Gastrocnemius medialis (tissue), 4 donors: ENCODE measurements around the gene FGFRL1. TPM values are rescaled to one million over a fixed set of nuclear protein-coding genes. Genes with fewer than 3 reads are reported as not detected.

Experiments
- ATAC-seq, 2 donors: fragments of 150-250 bp; one replicate each; pipeline ENCODE4 v1.9.1; 2016
- DNase-seq, 2 donors: peaks; one replicate each; pipeline ENCODE4 v3.0.0-alpha.2; 2019
- H3K27ac ChIP-seq, 4 donors: fragments of 200-600 bp; sonication (generic); 1 replicate in 1 of 4; 2 replicates in 3 of 4; pipeline ENCODE4 v1.5.1; 2016 to 2018; ENCODE audit warnings: mild to moderate bottlenecking in 2 of 4, moderate library complexity in 1 of 4
- H3K27me3 ChIP-seq, 3 donors: fragments of 200-600 bp; sonication (generic) in 2 of 3; 1 replicate in 1 of 3; 2 replicates in 2 of 3; pipeline versions ENCODE4 v1.5.1 to v1.6.0; 2016 to 2019; ENCODE audit warnings: mild to moderate bottlenecking in 1 of 3, moderate library complexity in 1 of 3
- H3K36me3 ChIP-seq, 2 donors: fragments of 200-600 bp; sonication (generic) in 1 of 2; one replicate each; pipeline ENCODE4 v1.5.1; 2017 to 2018
- H3K4me1 ChIP-seq, 2 donors: fragments of 200-600 bp; sonication (generic) in 1 of 2; one replicate each; pipeline ENCODE4 v1.5.1; 2016 to 2017; ENCODE audit warnings: mild to moderate bottlenecking in 2 of 2
- H3K4me3 ChIP-seq, 4 donors: fragments of 200-600 bp; sonication (generic) in 3 of 4; 1 replicate in 1 of 4; 2 replicates in 3 of 4; pipeline ENCODE4 v1.5.1; 2016 to 2019; ENCODE audit warnings: mild to moderate bottlenecking in 2 of 4
- H3K9me3 ChIP-seq, 3 donors: fragments of 200-600 bp; sonication (generic) in 2 of 3; 1 replicate in 1 of 3; 2 replicates in 2 of 3; pipeline ENCODE4 v1.5.1; 2016 to 2019
- POLR2A ChIP-seq, 2 donors: fragments of 450-650 bp; IDR thresholded peaks; one replicate each; pipeline ENCODE4 v1.6.1; 2017; ENCODE audit warnings: antibody characterized with exemption in 2 of 2, mild to moderate bottlenecking in 2 of 2, moderate library complexity in 2 of 2
- in situ Hi-C, 4 donors: fragments of 200-750 bp; cut with MboI; loops; one replicate each; pipeline versions ENCODE4 v1.15.0 to v1.8.0; 2017; ENCODE audit warnings: low sequenced_read_pairs in 4 of 4
- intact Hi-C: fragments of 100-400 bp; cut with DNase I; formaldehyde crosslinking; loops from one replicate; pipeline ENCODE4 v1.15.1; 2023; ENCODE audit warnings: low total_unique reads
- total RNA-seq, 4 donors: library from RNA; depleted of rRNA; stranded (reverse); fragments of >200 nt; gene quantifications; one replicate each; pipeline versions ENCODE4 v1.1.0 to v1.2.3, GENCODE V29; 2016
- TF ChIP-seq, protein P1 (sequence below), 5 experiments: fragments of 450-650 bp in 3 of 5; fragments of 200-600 bp in 2 of 5; sonication (generic) in 2 of 5; IDR thresholded peaks in 4 of 5; conservative IDR thresholded peaks in 1 of 5; 1 replicate in 4 of 5; 2 replicates in 1 of 5; pipeline ENCODE4 v1.5.1; 2016 to 2019; ENCODE audit warnings: antibody characterized with exemption in 5 of 5, mild to moderate bottlenecking in 3 of 5, moderate library complexity in 3 of 5

The FGFRL1 gene
- total RNA-seq, 4 donors from 2014 or later: 10.4 to 32.4 (median 15.2) TPM

DNA sequence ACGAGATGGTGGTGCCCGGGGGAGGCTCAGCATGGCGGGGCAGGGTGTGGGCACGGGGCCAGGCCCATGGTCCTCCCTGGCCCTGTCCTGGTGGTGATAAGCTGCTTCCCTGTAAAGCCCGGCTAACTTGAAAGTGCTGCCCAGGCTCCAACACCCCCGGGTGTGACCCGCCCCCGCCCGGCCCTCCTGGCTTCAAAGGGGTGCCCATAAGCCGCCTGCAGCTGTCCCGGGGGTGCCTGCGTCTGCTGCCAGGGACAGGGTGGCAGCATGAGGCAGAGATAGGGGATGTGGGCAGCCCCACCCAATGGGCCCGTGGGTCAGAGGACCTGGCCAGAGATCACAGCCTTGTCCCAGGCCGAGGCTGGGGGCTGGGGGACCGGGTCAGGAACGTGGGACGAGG lies 18.1 kb downstream of the FGFRL1 start:
- Histone ChIP-seq H3K4me1 (peaks cover 0 to 11% of the 10 kb centered on the region in 2 donors), H3K4me3 (no peak overlapping the region), H3K27ac (no peak overlapping the region), H3K27me3 (peaks cover 32 to 57% (median 38%) of the 10 kb centered on the region in 3 donors), H3K9me3 (no peaks in the 10 kb centered on the region), H3K36me3 (peaks cover 0 to 9% of the 10 kb centered on the region in 2 donors)
- in situ Hi-C loops: no loop called here
- ATAC-seq (no peak), DNase-seq (no peak)
- TF ChIP-seq, protein P1, sequence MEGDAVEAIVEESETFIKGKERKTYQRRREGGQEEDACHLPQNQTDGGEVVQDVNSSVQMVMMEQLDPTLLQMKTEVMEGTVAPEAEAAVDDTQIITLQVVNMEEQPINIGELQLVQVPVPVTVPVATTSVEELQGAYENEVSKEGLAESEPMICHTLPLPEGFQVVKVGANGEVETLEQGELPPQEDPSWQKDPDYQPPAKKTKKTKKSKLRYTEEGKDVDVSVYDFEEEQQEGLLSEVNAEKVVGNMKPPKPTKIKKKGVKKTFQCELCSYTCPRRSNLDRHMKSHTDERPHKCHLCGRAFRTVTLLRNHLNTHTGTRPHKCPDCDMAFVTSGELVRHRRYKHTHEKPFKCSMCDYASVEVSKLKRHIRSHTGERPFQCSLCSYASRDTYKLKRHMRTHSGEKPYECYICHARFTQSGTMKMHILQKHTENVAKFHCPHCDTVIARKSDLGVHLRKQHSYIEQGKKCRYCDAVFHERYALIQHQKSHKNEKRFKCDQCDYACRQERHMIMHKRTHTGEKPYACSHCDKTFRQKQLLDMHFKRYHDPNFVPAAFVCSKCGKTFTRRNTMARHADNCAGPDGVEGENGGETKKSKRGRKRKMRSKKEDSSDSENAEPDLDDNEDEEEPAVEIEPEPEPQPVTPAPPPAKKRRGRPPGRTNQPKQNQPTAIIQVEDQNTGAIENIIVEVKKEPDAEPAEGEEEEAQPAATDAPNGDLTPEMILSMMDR (IDR thresholded peaks at IDR 0.05 in 4 of 5, conservative IDR thresholded peaks at IDR 0.05 in 1 of 5): no peak
- TF ChIP-seq POLR2A (IDR thresholded peaks at IDR 0.05): no peak
- intact Hi-C loops: no loop called here

GRCh38 chr4:1030031-1030430 lies 18.6 kb downstream of the FGFRL1 start:
- peaks cover 0 to 9% of the 10 kb centered on the region in 2 donors for H3K36me3 ChIP-seq
- H3K4me3 ChIP-seq: no peak overlapping the region
- TF ChIP-seq, protein P1 (IDR thresholded peaks at IDR 0.05 in 4 of 5, conservative IDR thresholded peaks at IDR 0.05 in 1 of 5): no peak
- TF ChIP-seq POLR2A (IDR thresholded peaks at IDR 0.05): no peak
- in situ Hi-C loops: no loop called here
- H3K4me1 ChIP-seq: peaks cover 0 to 11% of the 10 kb centered on the region in 2 donors
- H3K27ac ChIP-seq: no peak overlapping the region
- no peaks in the 10 kb centered on the region for H3K9me3 ChIP-seq
- ATAC-seq (no peak), DNase-seq (no peak)
- H3K27me3 ChIP-seq: peaks cover 36 to 59% (median 43%) of the 10 kb centered on the region in 3 donors
- intact Hi-C loops: no loop called here

GRCh38 chr4:1030559-1030958 lies 19.1 kb downstream of the FGFRL1 start:
- ATAC-seq (no peak), DNase-seq (no peak)
- in situ Hi-C loops: no loop called here
- Histone ChIP-seq H3K36me3 (peaks cover 0 to 5% of the 10 kb centered on the region in 2 donors), H3K4me3 (no peak overlapping the region), H3K4me1 (peaks cover 0 to 11% of the 10 kb centered on the region in 2 donors), H3K9me3 (no peaks in the 10 kb centered on the region), H3K27ac (no peak overlapping the region), H3K27me3 (peaks cover 38 to 64% (median 47%) of the 10 kb centered on the region in 3 donors)
- TF ChIP-seq POLR2A (IDR thresholded peaks at IDR 0.05): no peak
- TF ChIP-seq, protein P1 (IDR thresholded peaks at IDR 0.05 in 4 of 5, conservative IDR thresholded peaks at IDR 0.05 in 1 of 5): no peak
- intact Hi-C loops: no loop called here

- DNase-seq (no peak), ATAC-seq (no peak)
- no peaks in the 10 kb centered on the region for H3K36me3 ChIP-seq
- no peaks in the 10 kb centered on the region for H3K9me3 ChIP-seq
- TF ChIP-seq POLR2A (IDR thresholded peaks at IDR 0.05): no peak
- TF ChIP-seq, protein P1 (IDR thresholded peaks at IDR 0.05 in 4 of 5, conservative IDR thresholded peaks at IDR 0.05 in 1 of 5): no peak
- intact Hi-C loops (no loop called here), in situ Hi-C loops (no loop called here)
- H3K4me1 ChIP-seq: peaks cover 0 to 11% of the 10 kb centered on the region in 2 donors
- H3K27me3 ChIP-seq: peaks cover 39 to 71% (median 53%) of the 10 kb centered on the region in 3 donors
- no peak overlapping the region for H3K4me3 ChIP-seq
- H3K27ac ChIP-seq: no peak overlapping the region
Observed at GRCh38 chr4:1031346-1031745, 19.9 kb downstream of the FGFRL1 start.
